GM12873 (cell line): Measurements from ENCODE around the gene PEAK1.

Experiments
- CTCF ChIP-seq: IDR thresholded peaks from 2 replicates; pipeline ENCODE4 v1.5.1; 2012; ENCODE audit warnings: low read depth, mild to moderate bottlenecking, moderate library complexity, low read length, control low read depth; ENCODE audit not compliant: insufficient read depth; ENCODE audit errors: missing control alignments

The PEAK1 gene

GRCh38 chr15:77425104-77425503 is 5.2 kb upstream of the PEAK1 start:
- TF ChIP-seq CTCF = no peak

GRCh38 chr15:77421370-77421700 is 1.4 kb upstream of the PEAK1 start:
- TF ChIP-seq CTCF = no peak

GRCh38 chr15:77420610-77421369 is 886 bp upstream of the PEAK1 start, which contains the start of gene HMG20A:
Gene HMG20A, plus strand, starts transcription at chr15:77420888. Its CDS starts 37,520 bp downstream, at chr15:77458408.
- no peak for TF ChIP-seq CTCF

GRCh38 chr15:77418966-77419835 is 703 bp downstream of the PEAK1 start:
- peak; percentile 34 for TF ChIP-seq CTCF

- TF ChIP-seq CTCF = no peak
Observed at GRCh38 chr15:77418391-77418965, 1.4 kb downstream of the PEAK1 start.

GRCh38 chr15:77417602-77418001 is 2.3 kb downstream of the PEAK1 start:
- TF ChIP-seq CTCF = no peak

- no peak for TF ChIP-seq CTCF
Observed at GRCh38 chr15:77416954-77417353, 3.0 kb downstream of the PEAK1 start.
